GM19240 (cell line): Measurements from ENCODE around the gene NAIF1.
"Not testable (repeated sequence)": the region's sequence is repeated elsewhere in the genome, so short reads cannot be mapped to it uniquely, and the experiment has no call there.

Source experiments
- DNase-seq: peaks from one replicate; pipeline ENCODE4 v3.0.0; 2011; ENCODE audit warnings: low spot score; ENCODE audit not compliant: insufficient read length

NAIF1 gene

GRCh38 chr9:128059365-128059983 is 7.6 kb downstream of the NAIF1 start:
- DNase-seq, result no peak

GRCh38 chr9:128057724-128058409 is 9.3 kb downstream of the NAIF1 start:
- no peak for DNase-seq

GRCh38 chr9:128056887-128057723 is 10.0 kb downstream of the NAIF1 start:
- no peak for DNase-seq

- no peak for DNase-seq
These were observed 11.0 kb downstream of the NAIF1 start for GRCh38 chr9:128056086-128056485.

GRCh38 chr9:128055344-128056040 is 11.6 kb downstream of the NAIF1 start:
- DNase-seq, result no peak

GRCh38 chr9:128054087-128054486 is 13.0 kb downstream of the NAIF1 start:
- DNase-seq, result no peak

- DNase-seq, result no peak
These were observed 13.6 kb downstream of the NAIF1 start for GRCh38 chr9:128053560-128053959.

- no peak for DNase-seq
These were observed 15.0 kb downstream of the NAIF1 start for GRCh38 chr9:128051932-128052709.

GRCh38 chr9:128049843-128050242 is 17.3 kb downstream of the NAIF1 start:
- no peak for DNase-seq

GRCh38 chr9:128048663-128049062 is 18.5 kb downstream of the NAIF1 start:
- DNase-seq, result no peak

GRCh38 chr9:128047231-128047630 is 19.9 kb downstream of the NAIF1 start:
- no peak for DNase-seq

GRCh38 chr9:128045831-128046230 is 21.3 kb downstream of the NAIF1 start:
- DNase-seq, result no peak

- not testable (repeated sequence) for DNase-seq
These were observed 21.7 kb downstream of the NAIF1 start for GRCh38 chr9:128045409-128045808.

- DNase-seq, result no peak
These were observed 23.7 kb downstream of the NAIF1 start for GRCh38 chr9:128043467-128043868.

- no peak for DNase-seq
These were observed 25.1 kb downstream of the NAIF1 start for GRCh38 chr9:128042043-128042442.

GRCh38 chr9:128040783-128041182 is 26.3 kb downstream of the NAIF1 start:
- not testable (repeated sequence) for DNase-seq

GRCh38 chr9:128036522-128036921 is 30.6 kb downstream of the NAIF1 start:
- DNase-seq, result not testable (repeated sequence)

GRCh38 chr9:128034821-128035652 is 32.1 kb downstream of the NAIF1 start:
- DNase-seq, result peak; percentile 52

GRCh38 chr9:128033609-128034008 is 33.5 kb downstream of the NAIF1 start:
- DNase-seq, result no peak

- DNase-seq, result no peak
These were observed 39.4 kb downstream of the NAIF1 start for GRCh38 chr9:128027705-128028104.
